HK-2 (cell line): ENCODE results near the gene JPH2.

ENCODE experiments used
- DNase-seq: peaks from one replicate; pipeline ENCODE4 v3.0.0-alpha.2; 2018; ENCODE audit not compliant: unreplicated experiment

JPH2 gene

GRCh38 chr20:44075950-44076232 lies 111.1 kb downstream of the JPH2 start:
- no peak for DNase-seq

GRCh38 chr20:44075191-44075949 lies 111.6 kb downstream of the JPH2 start:
- DNase-seq, result no peak

- no peak for DNase-seq
Measured at GRCh38 chr20:44074252-44075151, 112.5 kb downstream of the JPH2 start.

GRCh38 chr20:44073675-44074071 lies 113.3 kb downstream of the JPH2 start:
- no peak for DNase-seq

GRCh38 chr20:44073011-44073674 lies 113.8 kb downstream of the JPH2 start:
- DNase-seq, result no peak

- DNase-seq, result no peak
Measured at GRCh38 chr20:44072384-44072783, 114.6 kb downstream of the JPH2 start.

GRCh38 chr20:44071526-44072111 lies 115.4 kb downstream of the JPH2 start:
- no peak for DNase-seq

GRCh38 chr20:44071057-44071456 lies 115.9 kb downstream of the JPH2 start:
- DNase-seq, result no peak

GRCh38 chr20:44070139-44070900 lies 116.7 kb downstream of the JPH2 start:
- no peak for DNase-seq

- DNase-seq, result no peak
Measured at GRCh38 chr20:44069203-44070011, 117.6 kb downstream of the JPH2 start.

- no peak for DNase-seq
Measured at GRCh38 chr20:44068316-44069201, 118.4 kb downstream of the JPH2 start.

- no peak for DNase-seq
Measured at GRCh38 chr20:44067650-44068081, 119.3 kb downstream of the JPH2 start.

GRCh38 chr20:44066645-44067606 lies 120.1 kb downstream of the JPH2 start:
- DNase-seq, result no peak

- DNase-seq, result no peak
Measured at GRCh38 chr20:44065401-44066340, 121.3 kb downstream of the JPH2 start.

- DNase-seq, result no peak
Measured at GRCh38 chr20:44064501-44065400, 122.2 kb downstream of the JPH2 start.
